Urothelium cell line (cell line): ENCODE measurements around the gene PAPOLA.
"Not testable (repeated sequence)": the region's sequence is repeated elsewhere in the genome, so short reads cannot be mapped to it uniquely, and the experiment has no call there.

Experiments
- DNase-seq: peaks from one replicate; pipeline ENCODE4 v3.0.0; 2011; ENCODE audit warnings: low spot score, mixed read lengths
- FAIRE-seq: peaks from 2 replicates; lab custom pipeline; 2011; peaks lifted over from hg19 to GRCh38; lab: Jason Lieb, UNC

The PAPOLA gene

DNA sequence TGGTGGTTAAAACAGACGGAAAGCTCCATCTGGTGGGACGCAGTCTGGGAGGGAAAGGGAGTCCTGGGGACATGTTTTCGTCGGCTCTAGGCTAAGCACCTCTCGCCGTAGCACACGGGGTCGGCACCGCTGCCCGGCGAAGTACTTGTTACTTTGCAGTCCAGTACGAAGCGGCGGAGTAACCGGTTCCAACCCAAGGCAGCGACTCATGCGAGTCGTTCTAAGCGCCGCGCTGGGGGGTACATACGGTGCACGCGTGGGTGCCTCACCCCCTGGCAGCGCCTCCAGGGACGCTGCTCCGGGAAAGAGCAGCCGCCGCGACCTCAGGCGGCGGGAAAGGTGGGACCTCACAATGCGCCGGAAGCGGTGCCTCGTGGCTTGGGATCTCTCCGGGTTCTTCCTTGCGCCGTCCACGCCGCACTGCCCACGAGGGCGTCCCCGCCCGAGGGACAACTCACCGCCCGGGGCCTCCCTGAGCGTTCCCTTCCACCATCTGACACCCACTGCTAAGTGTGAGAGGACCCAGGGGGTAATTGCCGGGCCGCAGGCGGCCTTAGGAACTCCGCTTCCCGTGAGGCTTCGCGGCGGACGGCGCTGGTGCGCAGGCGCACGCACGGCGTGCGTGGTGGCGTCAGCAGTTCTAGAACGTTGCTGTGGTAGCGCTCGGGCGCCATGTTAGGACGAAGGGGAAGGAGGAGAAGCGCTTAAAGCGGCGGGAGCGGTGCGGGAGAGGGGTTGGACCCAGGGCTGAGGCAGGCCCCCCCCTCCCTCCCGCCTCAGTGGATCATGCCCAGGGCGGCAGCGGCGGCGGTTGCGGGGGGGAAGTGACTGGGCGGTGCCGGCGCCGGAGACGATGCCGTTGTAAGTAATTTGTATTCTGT, at the start of gene PAPOLA:
TSS of gene PAPOLA (plus strand) at position 643 of the 881 bp plus-strand sequence. CDS start at position 854, 211 bp downstream.
- no peak for FAIRE-seq
- peak; percentile 88 for DNase-seq

DNA sequence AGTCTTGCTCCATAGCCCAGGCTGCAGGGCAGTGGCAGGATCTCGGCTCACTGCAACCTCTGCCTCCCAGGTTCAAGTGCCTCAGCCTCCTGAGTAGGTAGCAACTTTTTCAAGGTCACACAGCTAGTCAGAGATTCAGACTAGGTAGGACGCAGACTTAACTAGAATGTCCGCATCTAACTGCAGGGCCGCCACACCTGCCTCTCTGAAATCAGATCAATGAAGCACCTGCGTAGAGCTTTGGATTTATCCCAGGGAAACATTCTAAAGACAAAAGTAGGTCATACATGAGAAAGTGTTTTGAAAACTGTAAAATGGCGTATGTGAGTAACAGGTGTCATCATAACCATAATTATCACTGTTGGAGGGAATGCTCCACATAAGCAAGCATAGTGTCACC, 49.5 kb upstream of the PAPOLA start:
- DNase-seq (no peak), FAIRE-seq (no peak)

DNA sequence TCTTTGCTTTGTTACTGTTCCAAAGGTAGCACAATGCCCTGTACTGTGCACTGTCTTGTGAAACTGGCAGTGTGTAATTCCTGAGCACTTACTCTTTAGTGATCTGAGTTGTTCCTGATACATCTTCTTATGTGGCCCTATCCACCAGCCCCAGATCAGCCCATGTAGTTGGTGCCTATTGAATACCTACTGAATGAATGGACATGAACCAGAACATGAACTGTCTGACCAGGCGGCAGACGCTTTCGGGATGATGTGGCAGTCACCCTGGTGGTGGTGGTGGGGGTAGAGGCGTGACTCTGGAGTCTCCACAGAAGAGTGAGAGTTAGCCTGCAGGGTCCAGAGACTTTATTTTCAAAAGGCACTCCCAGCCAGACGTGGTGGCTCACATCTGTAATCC, 46.6 kb upstream of the PAPOLA start:
- no peak for FAIRE-seq
- no peak for DNase-seq

DNA sequence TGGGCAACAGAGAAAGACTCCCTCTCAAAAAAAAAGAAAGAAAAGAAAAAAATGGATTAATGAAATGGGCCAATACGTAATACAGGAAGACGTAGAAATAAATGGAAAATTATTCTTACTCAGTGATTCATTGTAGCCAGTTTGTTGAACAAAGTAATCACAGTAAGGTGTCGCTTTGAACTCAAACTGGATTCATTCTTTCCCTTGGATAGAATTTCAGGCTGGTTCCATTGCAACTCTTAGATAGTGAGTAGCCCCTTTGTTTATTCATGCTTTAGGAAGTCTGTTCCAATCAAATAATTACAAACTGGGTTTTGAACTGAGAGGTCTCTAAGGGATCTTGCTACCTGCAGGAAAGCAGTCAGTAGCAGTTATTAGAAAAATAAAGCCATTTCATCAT, 42.3 kb upstream of the PAPOLA start:
- no peak for DNase-seq
- no peak for FAIRE-seq

DNA sequence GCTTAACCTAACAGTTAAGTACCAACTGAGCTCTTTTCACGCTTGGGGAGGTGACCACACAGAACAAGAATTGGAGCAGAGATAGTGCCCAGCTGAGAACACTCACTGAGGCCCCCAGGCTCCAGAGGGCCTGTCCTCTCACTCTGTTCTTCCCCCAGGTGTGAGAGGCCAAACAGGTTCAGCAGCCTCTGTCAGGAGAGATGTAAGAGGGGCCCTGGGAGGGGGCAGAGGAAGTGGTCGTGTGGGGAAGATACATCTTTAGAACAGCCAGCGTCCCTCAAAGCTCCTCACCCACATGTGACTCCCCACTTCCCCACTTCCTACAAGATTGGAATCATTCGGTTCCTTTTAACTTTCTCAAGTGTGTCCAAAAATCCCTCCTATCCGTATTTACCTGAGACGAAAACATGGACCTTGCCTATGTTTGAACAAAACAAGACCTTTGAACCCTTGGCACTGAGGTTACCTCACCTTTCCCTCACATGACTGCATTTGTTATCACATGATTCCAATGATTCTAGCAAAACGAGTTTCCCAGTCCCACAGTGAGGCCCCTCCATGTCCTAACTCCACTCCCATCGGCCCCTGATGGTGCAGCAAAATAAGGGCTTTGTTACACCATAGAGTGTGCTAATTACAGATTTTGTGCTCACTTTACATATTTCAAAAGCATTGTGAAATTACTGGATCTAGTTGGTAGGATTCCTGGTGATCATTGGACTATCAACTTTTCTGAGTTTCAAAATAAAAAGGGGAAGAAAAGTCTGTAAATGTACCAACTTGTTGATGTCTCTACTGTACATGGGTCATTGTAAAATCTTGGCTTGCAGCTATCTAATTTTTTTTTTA, 40.0 kb upstream of the PAPOLA start:
- DNase-seq (no peak), FAIRE-seq (no peak)

DNA sequence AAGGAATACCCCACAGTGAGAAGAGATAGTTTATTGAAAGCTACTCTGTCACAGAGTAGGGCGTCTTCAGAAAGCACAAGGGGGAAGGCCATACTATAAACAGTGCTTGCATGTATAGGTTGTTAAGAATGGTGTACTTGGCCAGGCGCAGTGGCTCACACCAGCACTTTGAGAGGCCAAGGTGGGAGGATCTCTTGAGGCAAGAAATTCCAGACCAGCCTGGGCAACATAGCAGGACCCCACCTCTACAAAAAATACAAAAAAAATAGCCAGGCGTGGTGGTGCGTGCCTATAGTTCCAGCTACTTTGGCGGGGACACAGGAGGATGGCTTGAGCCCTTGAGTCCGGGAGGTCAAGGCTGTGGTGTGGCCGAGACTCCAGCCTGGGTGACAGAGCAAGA, 38.0 kb upstream of the PAPOLA start:
- FAIRE-seq (no peak), DNase-seq (no peak)

DNA sequence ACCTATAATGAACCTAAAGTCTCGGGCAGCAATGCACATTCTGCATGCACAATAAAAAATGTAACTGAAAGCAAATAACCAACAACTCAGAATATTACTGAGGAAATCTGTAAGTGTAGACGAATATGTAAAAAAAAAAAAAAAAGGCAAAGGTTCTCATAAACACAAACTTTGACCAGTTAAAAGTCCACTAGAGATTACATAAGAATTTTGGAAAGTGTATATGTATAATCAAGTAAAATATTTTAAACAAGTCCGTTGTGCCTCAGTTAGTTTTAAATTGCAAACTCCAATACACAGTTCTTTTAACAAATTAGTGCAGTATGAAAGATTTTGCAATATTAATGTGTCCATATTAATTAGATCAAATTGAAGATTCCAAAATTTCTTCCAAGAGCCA, 35.3 kb upstream of the PAPOLA start:
- no peak for FAIRE-seq

DNA sequence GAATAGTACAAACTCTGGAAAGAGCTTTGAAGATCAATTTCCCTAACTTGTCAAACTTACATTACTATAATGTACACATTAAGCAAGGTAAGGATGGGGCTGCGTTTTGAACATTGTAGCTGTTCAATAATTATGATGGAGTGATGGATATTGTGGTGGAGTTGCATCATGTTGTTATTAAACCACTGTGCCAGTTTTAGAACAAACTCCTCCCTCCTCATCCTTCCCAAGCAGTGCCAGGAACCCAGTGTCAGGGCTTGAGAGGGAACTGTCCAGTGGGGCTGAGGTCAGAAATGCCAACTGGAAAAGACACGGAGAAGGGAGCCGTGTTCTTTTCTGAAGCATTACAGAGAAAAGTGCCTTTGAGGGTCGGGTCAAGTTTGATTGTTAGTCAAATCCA, 31.9 kb upstream of the PAPOLA start:
- no peak for FAIRE-seq
- DNase-seq = no peak

More for the DNA sequence above, 35.3 kb upstream of the PAPOLA start:
- DNase-seq = no peak

DNA sequence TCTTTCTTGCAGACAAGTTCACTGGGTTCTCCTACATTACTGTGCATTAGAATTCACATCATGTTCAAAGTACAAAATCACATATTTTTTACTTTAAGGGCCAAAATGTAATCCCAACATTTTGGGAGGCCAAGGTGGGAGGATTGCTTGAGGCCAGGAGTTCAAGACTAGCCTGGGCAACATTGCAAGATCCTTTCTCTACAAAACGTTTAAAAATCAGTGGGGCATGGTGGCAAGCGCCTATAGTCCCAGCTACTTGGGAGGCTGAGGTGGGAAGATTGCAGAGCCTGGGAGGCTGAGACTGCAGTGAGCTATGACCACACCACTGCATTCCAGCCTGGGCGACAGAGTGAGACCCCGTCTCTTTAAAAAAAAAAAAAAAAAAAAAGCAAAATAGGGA, 31.2 kb upstream of the PAPOLA start:
- FAIRE-seq, DNase-seq: not testable (repeated sequence)

DNA sequence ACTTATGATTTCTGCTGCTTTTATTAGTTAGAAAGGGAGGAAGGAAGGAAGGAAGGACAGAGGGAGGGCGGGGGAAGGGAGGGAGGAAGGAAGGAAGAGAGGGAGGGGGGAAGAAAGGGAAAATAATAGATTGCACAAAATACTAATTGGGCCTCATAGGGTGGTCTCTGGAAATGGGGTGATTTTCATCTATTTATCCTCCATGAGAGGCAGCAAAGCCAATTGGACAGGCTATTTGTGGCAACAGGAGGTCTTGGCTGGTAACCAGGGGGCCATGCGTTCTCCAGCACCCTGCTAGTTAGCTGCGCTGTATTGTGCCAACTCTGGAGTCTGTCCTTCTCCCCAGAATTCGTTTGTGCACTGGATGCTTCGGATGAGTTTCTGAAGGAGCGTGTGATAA, 24.1 kb upstream of the PAPOLA start:
- no peak for FAIRE-seq
- no peak for DNase-seq

DNA sequence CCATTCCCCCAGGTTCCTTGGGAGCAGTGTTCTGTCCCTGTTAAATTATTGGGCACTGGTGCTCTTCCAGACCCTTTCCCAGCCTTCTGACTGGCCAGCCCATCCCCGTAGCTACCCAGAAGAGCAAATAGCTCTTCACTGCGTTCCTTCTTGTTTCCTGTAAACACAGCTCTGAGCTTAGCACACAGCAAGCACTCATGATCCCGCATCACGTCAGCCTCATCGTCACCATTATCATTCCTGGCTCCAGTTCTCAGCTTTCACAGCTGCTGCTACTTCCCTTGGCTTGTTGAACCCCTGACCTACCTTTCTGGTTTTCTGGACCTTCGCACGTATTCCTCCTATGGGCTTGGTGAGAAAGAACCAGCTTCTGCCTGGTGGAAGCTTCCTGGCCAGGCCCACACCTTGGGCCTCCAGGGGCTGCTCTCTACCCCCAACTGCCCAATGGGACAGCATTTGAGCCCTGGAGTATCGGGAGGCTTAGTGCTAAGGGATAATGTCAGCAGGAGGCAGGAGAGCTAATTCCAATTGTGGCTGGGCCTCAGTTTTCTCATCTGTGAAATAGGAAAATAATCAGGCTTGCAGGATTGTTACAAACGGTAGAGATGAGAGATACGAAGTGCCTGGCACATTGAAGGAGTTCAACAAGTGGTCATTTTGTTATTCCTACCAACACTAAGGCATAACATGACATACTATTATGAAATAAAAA, 22.6 kb upstream of the PAPOLA start:
- no peak for FAIRE-seq
- DNase-seq = no peak

DNA sequence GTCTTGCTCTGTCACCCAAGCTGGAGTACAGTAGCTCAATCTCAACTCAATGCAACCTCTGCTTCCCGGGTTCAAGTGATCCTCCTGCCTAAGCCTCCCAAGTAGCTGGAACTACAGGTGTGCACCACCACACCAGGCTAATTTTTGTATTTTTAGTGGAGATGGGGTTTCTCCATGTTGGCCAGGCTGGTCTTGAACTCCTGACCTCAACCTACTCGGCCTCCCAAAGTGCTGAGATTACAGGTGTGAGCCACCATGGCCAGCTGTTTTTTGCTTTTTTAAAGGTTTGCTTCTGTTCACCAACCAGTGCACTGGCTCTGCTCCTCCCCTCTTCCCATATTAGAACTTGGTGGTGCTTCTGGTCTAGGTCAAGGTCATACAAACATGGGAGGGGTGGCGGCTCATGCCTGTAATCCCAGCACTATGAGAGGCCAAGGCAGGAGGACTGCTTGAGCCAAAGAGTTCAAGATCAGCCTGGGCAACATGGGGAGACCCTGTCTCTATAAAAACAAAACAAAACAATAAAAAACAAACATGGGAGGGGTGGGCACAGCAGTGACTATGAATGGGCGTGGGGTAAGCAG, 20.4 kb upstream of the PAPOLA start:
- FAIRE-seq (no peak), DNase-seq (no peak)

DNA sequence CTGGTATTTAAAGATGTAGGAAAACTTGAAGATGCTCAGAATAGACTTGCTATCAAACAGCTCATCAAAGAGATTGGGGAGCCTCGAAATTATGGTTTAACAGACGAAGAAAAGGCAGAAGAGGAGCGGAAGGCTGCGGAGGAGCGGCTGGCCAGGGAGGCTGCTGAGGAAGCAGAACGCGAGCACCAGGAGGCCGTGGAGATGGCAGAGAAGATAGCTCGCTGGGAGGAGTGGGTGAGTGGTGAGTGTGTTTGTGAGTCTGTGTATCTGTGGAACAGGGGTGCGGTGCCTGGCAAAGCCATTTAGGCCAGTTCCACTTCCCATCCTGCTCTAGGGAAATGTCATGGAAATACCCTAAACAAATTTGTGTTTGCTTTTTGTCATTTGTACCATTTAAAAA, 19.2 kb upstream of the PAPOLA start:
- no peak for FAIRE-seq

DNA sequence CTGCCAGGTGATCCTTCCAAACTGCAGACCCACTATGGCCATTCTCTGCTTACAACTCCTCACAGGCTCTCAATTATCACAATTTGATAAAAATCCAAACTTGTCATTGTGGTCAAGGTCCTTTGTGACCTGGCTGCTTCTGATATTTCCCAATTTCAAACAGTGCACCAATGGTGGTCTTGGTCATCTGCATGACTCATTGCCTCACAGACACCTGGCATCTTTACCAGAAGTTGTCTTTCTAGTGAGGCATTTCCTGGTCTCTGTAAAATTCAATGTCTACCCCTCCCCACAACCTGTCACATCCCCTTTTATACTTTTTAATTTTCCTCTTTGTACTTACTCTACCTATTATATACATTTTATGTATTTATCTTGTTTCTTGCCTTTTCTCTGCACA, 17.8 kb upstream of the PAPOLA start:
- DNase-seq (no peak), FAIRE-seq (no peak)

More for the DNA sequence above, 19.2 kb upstream of the PAPOLA start:
- DNase-seq = no peak

DNA sequence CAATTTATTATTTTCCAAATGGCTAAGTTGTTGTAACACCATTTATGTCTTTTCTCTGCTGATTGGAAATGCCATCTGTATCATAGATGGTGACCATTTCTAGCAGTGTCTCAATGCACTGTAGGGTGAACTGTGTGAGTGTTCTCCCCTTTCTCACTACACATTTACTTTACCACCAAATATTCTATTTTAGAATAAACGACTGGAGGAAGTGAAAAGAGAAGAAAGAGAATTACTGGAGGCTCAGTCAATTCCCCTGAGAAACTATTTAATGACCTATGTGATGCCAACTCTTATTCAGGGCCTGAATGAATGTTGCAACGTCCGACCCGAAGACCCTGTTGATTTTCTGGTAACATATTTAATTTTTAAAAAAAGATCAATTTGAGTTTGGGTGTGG, 15.5 kb upstream of the PAPOLA start:
- DNase-seq (no peak), FAIRE-seq (no peak)

DNA sequence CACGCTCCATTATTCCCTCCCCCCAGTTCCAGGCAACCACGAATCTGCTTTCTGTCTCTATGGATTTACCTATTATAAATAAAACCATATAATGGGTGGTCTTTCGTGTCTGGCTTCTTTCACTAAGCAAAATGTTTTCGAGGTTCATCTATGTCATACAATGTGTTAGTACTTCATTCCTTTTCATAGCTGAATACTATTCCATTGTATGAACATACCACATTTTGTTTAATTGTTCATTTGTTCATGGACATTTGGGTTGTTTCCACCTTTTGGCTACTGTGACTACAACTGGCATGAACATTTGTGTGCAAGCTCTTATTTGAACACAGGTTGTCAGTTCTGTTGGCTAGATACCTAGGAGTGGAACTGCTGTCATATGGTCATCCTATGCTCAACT, 12.9 kb upstream of the PAPOLA start:
- DNase-seq = no peak
- FAIRE-seq = no peak

DNA sequence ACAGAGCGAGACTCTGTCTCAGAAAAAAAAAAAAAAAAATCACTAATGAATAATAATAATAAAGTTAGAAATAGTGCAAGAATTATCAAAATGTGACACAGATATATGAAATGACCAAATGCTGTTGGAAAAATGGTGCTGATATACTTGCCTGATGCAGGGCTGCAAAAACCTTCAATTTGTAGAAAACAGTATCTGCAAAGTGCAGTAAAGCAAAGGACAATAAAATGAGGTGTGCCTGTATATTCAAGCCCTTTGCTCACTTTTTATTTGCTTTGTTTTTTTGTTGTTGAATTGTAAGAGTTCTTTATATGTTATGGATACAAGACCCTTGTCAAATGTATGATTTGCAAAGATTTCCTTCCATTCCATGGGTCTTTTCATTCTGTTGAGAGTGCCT, 9.0 kb upstream of the PAPOLA start:
- DNase-seq (no peak), FAIRE-seq (no peak)

DNA sequence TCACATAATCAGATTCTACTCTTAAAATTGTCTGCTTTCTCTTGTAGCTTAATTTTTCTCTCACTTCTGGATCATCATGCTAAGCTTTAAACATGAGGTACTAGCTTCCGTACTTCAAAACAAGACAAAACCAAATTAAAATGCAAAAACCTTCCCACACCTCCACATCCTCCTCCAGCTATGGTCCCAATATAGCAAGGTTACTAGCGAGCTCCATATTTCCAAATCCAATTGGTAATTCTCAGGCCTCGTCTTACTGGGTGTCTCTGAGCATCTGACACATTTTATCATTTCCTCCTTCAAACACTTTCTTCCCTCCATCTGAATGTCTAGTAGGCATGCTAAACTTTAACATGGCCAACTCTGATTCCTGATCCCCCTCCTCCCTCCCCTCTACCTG, 7.9 kb upstream of the PAPOLA start:
- DNase-seq (no peak), FAIRE-seq (no peak)

DNA sequence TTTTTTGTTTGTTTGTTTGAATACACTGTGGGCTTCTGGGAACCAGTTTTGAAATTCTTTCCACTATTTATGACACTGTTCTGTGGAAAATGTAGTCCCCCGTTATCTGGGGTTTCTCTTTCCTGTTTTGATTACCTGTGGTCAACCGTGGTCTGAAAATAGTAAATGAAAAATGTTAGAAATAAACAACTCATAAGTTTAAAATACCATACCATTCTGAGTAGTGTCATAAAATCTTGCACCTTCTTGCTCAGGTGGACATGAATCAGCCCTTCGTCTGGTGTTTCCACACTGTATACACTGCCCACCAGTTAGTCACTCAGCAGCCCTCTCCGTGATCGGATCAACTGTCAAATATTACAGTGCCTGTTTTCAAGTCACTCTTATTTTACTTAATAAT, 5.1 kb upstream of the PAPOLA start:
- FAIRE-seq (no peak), DNase-seq (no peak)

DNA sequence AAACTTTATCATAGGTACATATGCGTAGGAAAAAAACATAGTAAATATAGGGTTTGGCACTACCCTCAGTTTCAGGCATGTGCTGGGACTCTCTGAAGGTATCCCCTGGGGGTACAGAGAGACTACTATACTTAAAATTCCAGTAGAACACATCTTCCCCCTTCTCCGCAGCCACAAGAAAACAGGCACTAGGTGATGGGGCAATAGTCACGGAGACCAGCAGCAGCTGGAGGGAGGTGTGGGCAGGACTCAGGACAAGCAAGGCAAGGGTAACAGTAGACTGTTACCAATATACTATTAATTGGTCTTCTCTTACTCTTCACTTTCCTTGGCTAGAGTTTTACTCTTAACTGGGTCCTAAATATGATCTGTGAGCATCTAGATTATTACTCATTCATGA, 4.6 kb upstream of the PAPOLA start:
- DNase-seq = no peak
- no peak for FAIRE-seq

DNA sequence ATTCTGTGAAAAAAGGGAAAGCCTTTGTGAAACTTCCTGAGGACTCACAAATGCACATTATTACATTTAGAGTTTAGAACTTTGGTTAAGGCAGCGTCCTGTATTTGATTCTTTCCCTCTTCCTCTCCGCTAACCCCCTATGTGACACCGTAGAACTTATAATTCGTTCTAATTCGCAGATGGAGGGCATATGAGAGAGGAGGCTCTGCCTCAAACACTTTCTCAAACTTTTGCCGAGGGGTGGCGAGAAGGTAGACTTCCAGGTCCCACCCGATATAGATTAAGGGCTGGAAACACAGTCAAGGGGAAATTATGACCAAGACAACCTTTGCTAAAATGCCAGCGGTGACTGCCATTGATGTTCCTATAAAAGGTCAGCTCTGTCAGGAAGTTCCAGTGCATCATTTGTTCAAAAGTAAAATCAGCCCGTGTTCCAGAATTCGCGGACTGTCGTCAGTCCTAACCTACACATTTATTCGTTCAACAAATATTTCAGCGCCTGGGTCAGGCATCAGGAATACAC, 904 bp upstream of the PAPOLA start:
- DNase-seq (no peak), FAIRE-seq (no peak)
